Stimulated activated CD8-positive, alpha-beta memory T cell treated with anti-CD3 and anti-CD28 coated beads, Interleukin-15, amount 100 ng/mL, for 1 hour (primary cell): ENCODE measurements around the gene IL27RA.
A peak's percentile ranks its signal among the peaks of the same experiment; 100 is the strongest.

ENCODE experiments used
- DNase-seq: peaks from one replicate; pipeline ENCODE4 v3.0.0-alpha.2; 2020; ENCODE audit warnings: low read depth

The IL27RA gene

GRCh38 chr19:14059652-14060155 lies 28.1 kb downstream of the IL27RA start:
- no peak for DNase-seq

GRCh38 chr19:14061081-14061749 lies 29.7 kb downstream of the IL27RA start:
- DNase-seq, result no peak

- DNase-seq, result no peak
Measured at GRCh38 chr19:14061751-14062557, 30.4 kb downstream of the IL27RA start, which contains the start of gene PALM3. TSS of gene PALM3 (minus strand) at chr19:14062076. CDS start at chr19:14061980, 96 bp downstream.

GRCh38 chr19:14062558-14062855 lies 30.9 kb downstream of the IL27RA start:
- DNase-seq, result no peak

- no peak for DNase-seq
Measured at GRCh38 chr19:14063105-14063504, 31.5 kb downstream of the IL27RA start.

GRCh38 chr19:14066134-14066533 lies 34.6 kb downstream of the IL27RA start:
- DNase-seq, result no peak

GRCh38 chr19:14070268-14071050 lies 38.9 kb downstream of the IL27RA start:
- no peak for DNase-seq

- DNase-seq, result no peak
Measured at GRCh38 chr19:14072535-14073260, 41.1 kb downstream of the IL27RA start, which contains the start of gene MISP3. TSS of gene MISP3 (plus strand) at chr19:14072786. CDS start at chr19:14073310, 524 bp downstream.

- peak; percentile 45 for DNase-seq
Measured at GRCh38 chr19:14073261-14073924, 41.8 kb downstream of the IL27RA start.

- DNase-seq, result no peak
Measured at GRCh38 chr19:14073925-14074838, 42.6 kb downstream of the IL27RA start.

- no peak for DNase-seq
Measured at GRCh38 chr19:14078411-14078810, 46.8 kb downstream of the IL27RA start.

GRCh38 chr19:14080887-14081796 lies 49.6 kb downstream of the IL27RA start:
- peak; percentile 99 for DNase-seq

GRCh38 chr19:14081797-14082674 lies 50.5 kb downstream of the IL27RA start:
- DNase-seq, result no peak

GRCh38 chr19:14082675-14082960 lies 51.1 kb downstream of the IL27RA start:
- no peak for DNase-seq

GRCh38 chr19:14085309-14085995 lies 53.9 kb downstream of the IL27RA start, which contains the start of gene C19orf67:
TSS of gene C19orf67 (minus strand) at chr19:14085783. CDS start at chr19:14085627, 156 bp downstream.
- DNase-seq, result no peak

GRCh38 chr19:14086098-14086497 lies 54.5 kb downstream of the IL27RA start:
- DNase-seq, result no peak

- DNase-seq, result no peak
Measured at GRCh38 chr19:14088634-14089411, 57.3 kb downstream of the IL27RA start.
